Liver (tissue), 9 donors: ENCODE results near the gene LRRN2. TPM values are rescaled to one million over a fixed set of nuclear protein-coding genes. Genes with fewer than 3 reads are reported as not detected.

Experiments used
- DNase-seq: peaks from one replicate; pipeline ENCODE4 v3.0.0-alpha.2; 2017; ENCODE audit warnings: low spot score
- H3K27ac ChIP-seq, 2 donors: one replicate each; pipeline ENCODE4 v1.7.0; 2013; ENCODE audit warnings: inconsistent platforms in 2 of 2, low read length in 2 of 2, control low read depth in 1 of 2, low read depth in 1 of 2, mild to moderate bottlenecking in 1 of 2
- H3K27me3 ChIP-seq, 4 donors: one replicate each; pipeline versions ENCODE4 v1.6.1 to v1.7.0; 2013; ENCODE audit warnings: low read length in 3 of 4, inconsistent platforms in 1 of 4, mild to moderate bottlenecking in 1 of 4, moderate library complexity in 1 of 4; ENCODE audit not compliant: control insufficient read depth in 4 of 4, insufficient read depth in 4 of 4
- H3K36me3 ChIP-seq, 4 donors: one replicate each; pipeline versions ENCODE4 v1.6.1 to v1.7.0; 2013; ENCODE audit warnings: low read length in 3 of 4, mild to moderate bottlenecking in 3 of 4, low read depth in 1 of 4, moderate library complexity in 1 of 4; ENCODE audit not compliant: control insufficient read depth in 4 of 4, insufficient read depth in 3 of 4
- H3K4me1 ChIP-seq, 4 donors: one replicate each; pipeline versions ENCODE4 v1.6.1 to v1.7.0; 2013; ENCODE audit warnings: low read length in 3 of 4, mild to moderate bottlenecking in 3 of 4, moderate library complexity in 1 of 4; ENCODE audit not compliant: control insufficient read depth in 4 of 4, insufficient read depth in 4 of 4
- H3K4me3 ChIP-seq, 3 donors: one replicate each; pipeline versions ENCODE4 v1.6.1 to v1.7.0; 2013; ENCODE audit warnings: low read length in 3 of 3, control low read depth in 1 of 3, low read depth in 1 of 3, mild to moderate bottlenecking in 1 of 3
- H3K9ac ChIP-seq, 2 donors: one replicate each; pipeline ENCODE4 v1.7.0; 2013; ENCODE audit warnings: low read length in 2 of 2, mild to moderate bottlenecking in 2 of 2, moderate library complexity in 2 of 2, control low read depth in 1 of 2, low read depth in 1 of 2
- H3K9me3 ChIP-seq, 4 donors: one replicate each; pipeline versions ENCODE4 v1.6.1 to v1.7.0; 2013; ENCODE audit warnings: low read length in 3 of 4; ENCODE audit not compliant: control insufficient read depth in 4 of 4
- FOXA1 ChIP-seq: IDR thresholded peaks from 2 replicates; pipeline ENCODE4 v1.6.1; 2016; ENCODE audit warnings: antibody characterized with exemption
- GABPA ChIP-seq, 2 donors: IDR thresholded peaks in 1 of 2; conservative IDR thresholded peaks in 1 of 2; 2 replicates each; pipeline ENCODE4 v1.6.1; 2016; ENCODE audit warnings: antibody characterized with exemption in 2 of 2, mild to moderate bottlenecking in 1 of 2, moderate library complexity in 1 of 2
- HNF4A ChIP-seq, 2 donors: conservative IDR thresholded peaks; 2 replicates each; pipeline ENCODE4 v1.6.1; 2016; ENCODE audit warnings: antibody characterized with exemption in 2 of 2, mild to moderate bottlenecking in 2 of 2
- HNF4G ChIP-seq: IDR thresholded peaks from 2 replicates; pipeline ENCODE4 v1.6.1; 2016; ENCODE audit warnings: antibody characterized with exemption
- JUND ChIP-seq, 2 donors: IDR thresholded peaks; 2 replicates each; pipeline ENCODE4 v1.6.1; 2016; ENCODE audit warnings: antibody characterized with exemption in 2 of 2
- RAD21 ChIP-seq, 2 donors: IDR thresholded peaks; 2 replicates each; pipeline ENCODE4 v1.6.1; 2016; ENCODE audit warnings: antibody characterized with exemption in 2 of 2, mild to moderate bottlenecking in 2 of 2
- TAF1 ChIP-seq: conservative IDR thresholded peaks from 2 replicates; pipeline ENCODE4 v1.6.1; 2016; ENCODE audit warnings: antibody characterized with exemption, mild to moderate bottlenecking
- YY1 ChIP-seq: IDR thresholded peaks from 2 replicates; pipeline ENCODE4 v1.6.1; 2016; ENCODE audit warnings: antibody characterized with exemption, mild to moderate bottlenecking
- WGBS: extraction: QIAGEN DNeasy Blood & Tissue Kit; methylation state at CpG from one replicate; pipeline ENCODE4 v1.1.7; 2013; 5-methylcytosine and 5-hydroxymethylcytosine counted together
- polyA plus RNA-seq, 2 donors: library from polyadenylated mRNA; stranded (reverse) in 1 of 2; unstranded in 1 of 2; fragments of 200-250 nt in 1 of 2; fragments of >200 nt in 1 of 2; fragmentation: Nextera tagmentation in 1 of 2; extraction: Ambion mirVana in 1 of 2; gene quantifications; one replicate each; pipeline versions ENCODE4 v1.2.1 to v1.2.3, GENCODE V29; 2013 to 2015
- total RNA-seq, 2 donors: library from RNA; depleted of rRNA; stranded (reverse); fragments of >200 nt; gene quantifications; one replicate each; pipeline ENCODE4 v1.2.3, GENCODE V29; 2014
- TF ChIP-seq, protein P1 (sequence below): fragments of 150-350 bp; IDR thresholded peaks from 2 replicates; pipeline ENCODE4 v1.5.1; 2017; ENCODE audit warnings: improper control_type of control experiment, low read depth, low read length; ENCODE audit not compliant: missing input control
- TF ChIP-seq, protein P2 (sequence below): IDR thresholded peaks from 2 replicates; pipeline ENCODE4 v1.6.1; 2016; ENCODE audit warnings: antibody characterized with exemption
- TF ChIP-seq, protein P3 (sequence below): IDR thresholded peaks from 2 replicates; pipeline ENCODE4 v1.6.1; 2016; ENCODE audit warnings: antibody characterized with exemption
- TF ChIP-seq, protein P4 (sequence below): IDR thresholded peaks from 2 replicates; pipeline ENCODE4 v1.6.1; 2016; ENCODE audit warnings: antibody characterized with exemption
- donor health status: healthy.
- donor health status: healthy.
- donor health status: healthy.
- donor health status: healthy.
- donor health status: healthy.

The LRRN2 gene
- total and polyA plus RNA-seq, 4 donors: 0.13 to 2.8 (median 0.28) TPM

DNA sequence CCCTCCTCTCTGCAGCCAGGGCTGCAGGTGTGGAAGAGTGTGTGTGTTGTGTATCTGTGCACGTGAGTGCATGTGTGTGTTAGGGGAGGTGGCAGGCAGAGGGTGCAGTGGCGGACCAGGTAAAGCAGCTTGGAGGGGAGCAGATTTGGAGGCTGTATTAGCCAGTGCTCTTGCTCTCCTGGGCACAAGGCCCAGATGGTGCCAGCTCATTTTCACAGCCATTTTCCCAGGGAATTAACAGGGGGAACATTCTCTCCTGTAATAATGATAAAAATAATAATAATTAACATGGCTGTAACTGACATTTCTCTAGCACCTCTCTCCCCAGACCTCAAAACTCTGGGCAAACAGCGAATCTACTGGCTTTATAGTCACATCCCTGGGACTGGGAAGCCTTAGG lies 43.6 kb downstream of the LRRN2 start (continued):
- TF ChIP-seq, protein P1, sequence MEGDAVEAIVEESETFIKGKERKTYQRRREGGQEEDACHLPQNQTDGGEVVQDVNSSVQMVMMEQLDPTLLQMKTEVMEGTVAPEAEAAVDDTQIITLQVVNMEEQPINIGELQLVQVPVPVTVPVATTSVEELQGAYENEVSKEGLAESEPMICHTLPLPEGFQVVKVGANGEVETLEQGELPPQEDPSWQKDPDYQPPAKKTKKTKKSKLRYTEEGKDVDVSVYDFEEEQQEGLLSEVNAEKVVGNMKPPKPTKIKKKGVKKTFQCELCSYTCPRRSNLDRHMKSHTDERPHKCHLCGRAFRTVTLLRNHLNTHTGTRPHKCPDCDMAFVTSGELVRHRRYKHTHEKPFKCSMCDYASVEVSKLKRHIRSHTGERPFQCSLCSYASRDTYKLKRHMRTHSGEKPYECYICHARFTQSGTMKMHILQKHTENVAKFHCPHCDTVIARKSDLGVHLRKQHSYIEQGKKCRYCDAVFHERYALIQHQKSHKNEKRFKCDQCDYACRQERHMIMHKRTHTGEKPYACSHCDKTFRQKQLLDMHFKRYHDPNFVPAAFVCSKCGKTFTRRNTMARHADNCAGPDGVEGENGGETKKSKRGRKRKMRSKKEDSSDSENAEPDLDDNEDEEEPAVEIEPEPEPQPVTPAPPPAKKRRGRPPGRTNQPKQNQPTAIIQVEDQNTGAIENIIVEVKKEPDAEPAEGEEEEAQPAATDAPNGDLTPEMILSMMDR: no peak
- no peak for TF ChIP-seq FOXA1

DNA sequence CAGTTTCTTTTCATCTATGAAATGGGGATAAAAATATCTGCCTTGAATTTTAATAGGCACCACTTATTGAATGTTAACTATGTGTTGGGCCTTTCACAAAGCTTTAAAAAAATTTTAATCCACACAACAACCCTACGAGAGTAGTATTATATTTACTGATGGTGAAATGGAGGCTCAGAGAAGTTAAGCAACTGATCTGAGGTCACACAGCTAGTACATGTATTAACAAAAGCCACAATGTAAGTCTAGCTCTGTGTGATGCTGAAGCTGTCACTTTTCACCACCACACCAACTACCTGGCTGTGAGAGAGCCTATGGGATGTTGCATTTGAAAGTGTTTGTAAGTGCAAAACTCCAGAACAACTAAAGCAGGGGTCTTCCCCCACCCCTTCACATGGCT lies 44.1 kb downstream of the LRRN2 start:
- H3K36me3 ChIP-seq: no peaks in the 10 kb centered on the region
- WGBS: 88% methylated on average over 1 of the region's 1 CpG
- no peaks in the 10 kb centered on the region for H3K4me1 ChIP-seq
- no peak overlapping the region for H3K27ac ChIP-seq
- TF ChIP-seq, protein P1: no peak
- TF ChIP-seq HNF4A (conservative IDR thresholded peaks at IDR 0.05): no peak
- TF ChIP-seq, protein P2, sequence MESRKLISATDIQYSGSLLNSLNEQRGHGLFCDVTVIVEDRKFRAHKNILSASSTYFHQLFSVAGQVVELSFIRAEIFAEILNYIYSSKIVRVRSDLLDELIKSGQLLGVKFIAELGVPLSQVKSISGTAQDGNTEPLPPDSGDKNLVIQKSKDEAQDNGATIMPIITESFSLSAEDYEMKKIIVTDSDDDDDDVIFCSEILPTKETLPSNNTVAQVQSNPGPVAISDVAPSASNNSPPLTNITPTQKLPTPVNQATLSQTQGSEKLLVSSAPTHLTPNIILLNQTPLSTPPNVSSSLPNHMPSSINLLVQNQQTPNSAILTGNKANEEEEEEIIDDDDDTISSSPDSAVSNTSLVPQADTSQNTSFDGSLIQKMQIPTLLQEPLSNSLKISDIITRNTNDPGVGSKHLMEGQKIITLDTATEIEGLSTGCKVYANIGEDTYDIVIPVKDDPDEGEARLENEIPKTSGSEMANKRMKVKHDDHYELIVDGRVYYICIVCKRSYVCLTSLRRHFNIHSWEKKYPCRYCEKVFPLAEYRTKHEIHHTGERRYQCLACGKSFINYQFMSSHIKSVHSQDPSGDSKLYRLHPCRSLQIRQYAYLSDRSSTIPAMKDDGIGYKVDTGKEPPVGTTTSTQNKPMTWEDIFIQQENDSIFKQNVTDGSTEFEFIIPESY: no peak
- TF ChIP-seq RAD21 (IDR thresholded peaks at IDR 0.05): no peak
- no peak for DNase-seq
- H3K4me3 ChIP-seq: no peak overlapping the region
- no peak overlapping the region for H3K9ac ChIP-seq
- peaks cover 0 to 4% (median under 1%) of the 10 kb centered on the region in 4 donors for H3K27me3 ChIP-seq
- no peaks in the 10 kb centered on the region for H3K9me3 ChIP-seq

DNA sequence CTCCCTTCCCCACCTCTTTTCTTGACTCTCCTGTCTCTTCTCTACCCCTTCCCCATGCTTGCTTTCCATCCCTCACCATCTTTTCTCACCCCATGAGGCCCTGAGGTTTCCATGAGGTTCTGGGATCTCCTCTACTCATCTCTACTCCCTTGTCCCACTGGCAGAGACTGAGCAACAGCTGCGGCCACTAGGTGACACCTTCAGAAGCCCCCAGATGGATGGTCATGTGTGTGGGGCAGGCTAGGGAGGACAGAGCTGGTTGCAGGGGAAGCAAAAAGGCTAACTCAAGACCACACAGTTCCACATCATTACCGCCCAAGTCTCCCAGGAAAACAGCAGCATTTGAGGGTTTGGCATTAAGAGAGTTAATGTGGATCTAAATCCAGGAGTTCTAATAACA lies 45.0 kb downstream of the LRRN2 start:
- no peak overlapping the region for H3K27ac ChIP-seq
- no peaks in the 10 kb centered on the region for H3K36me3 ChIP-seq
- peaks cover 0 to 4% (median under 1%) of the 10 kb centered on the region in 4 donors for H3K27me3 ChIP-seq
- no peak for DNase-seq
- no peak overlapping the region for H3K4me3 ChIP-seq
- no peak for TF ChIP-seq JUND (IDR thresholded peaks at IDR 0.05)
- H3K9me3 ChIP-seq: no peaks in the 10 kb centered on the region
- 78% methylated on average over 2 of the region's 2 CpGs for WGBS
- H3K9ac ChIP-seq: no peak overlapping the region
- H3K4me1 ChIP-seq: no peaks in the 10 kb centered on the region

DNA sequence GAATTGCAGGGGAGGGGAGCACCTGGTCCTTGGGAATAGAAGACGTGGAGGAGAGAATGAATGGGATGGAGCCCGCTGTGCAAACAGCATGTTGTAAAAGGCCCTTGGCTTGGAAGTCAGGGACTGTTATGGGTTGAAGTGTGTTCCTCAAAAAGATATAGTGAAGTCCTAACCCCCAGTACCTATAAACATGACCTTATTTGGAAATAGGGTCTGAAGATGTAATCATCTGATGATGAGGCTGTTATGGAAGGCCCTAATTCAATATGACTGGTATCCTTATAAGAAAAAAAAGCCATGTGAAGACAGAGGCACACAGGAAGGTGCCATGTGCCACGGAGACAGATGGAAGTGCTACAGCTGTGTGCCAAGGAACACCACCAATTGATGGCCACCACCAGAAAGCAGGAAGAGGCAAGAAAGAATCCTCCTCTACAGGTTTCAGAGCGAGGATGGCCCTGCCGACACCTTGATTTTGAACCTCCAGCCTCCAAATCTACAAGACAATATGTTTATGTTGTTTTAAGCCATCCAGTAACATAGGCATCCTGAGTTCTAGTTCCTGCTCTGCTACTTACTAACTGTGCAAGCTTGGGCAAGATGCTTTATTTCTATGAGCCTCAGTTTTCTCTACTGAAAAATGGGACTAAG lies 51.2 kb downstream of the LRRN2 start:
- Histone ChIP-seq H3K27ac (no peak overlapping the region), H3K9me3 (no peaks in the 10 kb centered on the region), H3K4me1 (no peaks in the 10 kb centered on the region), H3K36me3 (no peaks in the 10 kb centered on the region), H3K27me3 (peaks cover 0 to 2% (median 0%) of the 10 kb centered on the region in 4 donors), H3K4me3 (no peak overlapping the region), H3K9ac (no peak overlapping the region)
- 86% methylated on average over 5 of the region's 5 CpGs for WGBS
- no peak for DNase-seq
- no peak for TF ChIP-seq YY1
- TF ChIP-seq TAF1: no peak
- TF ChIP-seq HNF4A (conservative IDR thresholded peaks at IDR 0.05): no peak
- TF ChIP-seq, protein P2: no peak
- no peak for TF ChIP-seq HNF4G
- TF ChIP-seq, protein P3, sequence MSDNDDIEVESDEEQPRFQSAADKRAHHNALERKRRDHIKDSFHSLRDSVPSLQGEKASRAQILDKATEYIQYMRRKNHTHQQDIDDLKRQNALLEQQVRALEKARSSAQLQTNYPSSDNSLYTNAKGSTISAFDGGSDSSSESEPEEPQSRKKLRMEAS: no peak
- TF ChIP-seq GABPA (IDR thresholded peaks at IDR 0.05 in 1 of 2, conservative IDR thresholded peaks at IDR 0.05 in 1 of 2): no peak
- TF ChIP-seq JUND (IDR thresholded peaks at IDR 0.05): no peak
- TF ChIP-seq, protein P4, sequence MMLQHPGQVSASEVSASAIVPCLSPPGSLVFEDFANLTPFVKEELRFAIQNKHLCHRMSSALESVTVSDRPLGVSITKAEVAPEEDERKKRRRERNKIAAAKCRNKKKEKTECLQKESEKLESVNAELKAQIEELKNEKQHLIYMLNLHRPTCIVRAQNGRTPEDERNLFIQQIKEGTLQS: no peak
- no peak for TF ChIP-seq RAD21 (IDR thresholded peaks at IDR 0.05)
